Activated CD4-positive, alpha-beta T cell treated with anti-CD3 and anti-CD28 coated beads, Interleukin-2, amount 50 U/mL, for 4 hours (primary cell): ENCODE measurements around the gene MTMR8.

Experiments used
- DNase-seq, 2 experiments: peaks; one replicate each; pipeline ENCODE4 v3.0.0-alpha.2; 2020

The MTMR8 gene

DNA sequence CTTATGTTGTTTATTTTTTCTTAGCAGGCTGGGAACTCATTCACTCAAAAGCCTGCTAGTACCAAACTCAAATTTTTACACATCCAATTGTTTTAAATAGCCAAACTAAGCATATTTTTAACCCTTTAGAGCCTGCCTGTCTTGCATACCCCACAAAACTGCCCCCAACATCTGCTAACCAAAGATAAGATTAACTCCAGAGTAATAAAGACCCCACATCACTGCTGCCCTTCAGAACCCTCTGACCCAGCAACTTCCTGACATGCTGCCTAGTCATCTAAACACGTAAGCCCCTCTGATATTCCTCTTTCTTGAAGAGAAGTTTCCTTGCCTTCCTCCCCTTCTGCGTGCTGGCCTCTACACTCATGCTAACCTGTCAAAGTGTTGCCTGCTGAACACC is 104.1 kb downstream of the MTMR8 start:
- no peak for DNase-seq

- no peak for DNase-seq
Measured at GRCh38 chrX:64265265-64265664, 130.0 kb downstream of the MTMR8 start.

DNA sequence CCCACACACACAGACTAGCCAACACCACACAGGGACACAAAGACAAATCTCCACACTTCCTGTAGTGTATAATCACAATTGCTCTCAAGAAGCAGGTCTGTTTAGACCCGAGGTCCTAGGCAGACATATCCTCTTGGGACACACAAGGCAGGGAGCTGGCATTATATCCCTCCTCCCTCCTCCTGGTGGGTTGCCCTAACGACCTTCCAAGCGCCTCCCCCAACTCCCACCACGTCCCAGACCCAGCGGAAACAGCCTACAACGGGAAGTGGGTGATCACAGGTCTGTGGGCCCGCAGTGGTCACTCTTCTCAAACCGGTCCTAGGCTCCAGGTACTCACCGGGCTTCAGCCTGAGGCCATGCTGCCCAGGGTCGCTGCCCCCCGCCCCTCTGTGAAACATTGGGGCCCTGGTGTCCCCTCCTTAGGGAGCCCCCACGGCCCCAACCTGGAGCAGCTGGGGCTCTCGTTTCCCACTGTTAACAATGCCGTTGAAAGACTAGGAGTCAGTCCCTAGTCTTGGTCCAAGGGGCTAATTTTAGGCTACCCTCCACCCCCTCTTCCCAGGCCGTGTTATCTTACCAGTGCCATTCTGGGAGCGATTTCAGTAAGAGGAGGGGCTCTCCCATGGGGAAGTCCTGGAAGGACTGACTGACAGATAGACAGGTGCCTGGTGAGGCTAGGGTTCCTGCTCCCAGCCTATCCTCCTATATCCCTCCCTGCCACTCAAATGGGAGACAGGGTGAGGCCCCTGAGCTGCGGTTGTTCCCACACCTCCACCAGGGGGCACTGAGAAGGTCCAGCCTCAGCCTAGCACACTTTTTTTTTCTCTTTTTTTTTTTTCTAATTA is 164.9 kb downstream of the MTMR8 start, which contains the start of gene ASB12:
TSS of gene ASB12 (minus strand) at position 485 of the 848 bp plus-strand sequence. CDS start 4,957 bp downstream, outside the sequence.
- no peak for DNase-seq

- no peak for DNase-seq
Measured at GRCh38 chrX:64229154-64229553, 166.1 kb downstream of the MTMR8 start.
